IMR-90 (cell line): Measurements from ENCODE around the gene PPP1R9B. TPM values are rescaled to one million over a fixed set of nuclear protein-coding genes. Genes with fewer than 3 reads are reported as not detected.

Experiments
- ATAC-seq: fragments of 200-7000 bp; cut with Tn5 transposase; 2 replicates; pipeline ENCODE4 v1.9.1; 2020; ENCODE audit warnings: low read depth, mild to moderate bottlenecking, moderate library complexity
- BruUV-seq: library from RNA; stranded (reverse); fragments of 400-500 nt; replicated peaks from 2 replicates; lab custom pipeline; 2021; lab: Mats Ljungman, UMichigan
- CTCF ChIA-PET: fragments of 300-600 bp; formaldehyde crosslinking; extraction: SDS; loops from one replicate; lab custom pipeline; 2021; ENCODE audit warnings: antibody characterized with exemption; lab: Yijun Ruan, JAX
- POLR2A ChIA-PET: fragments of 300-600 bp; sonication (Branson Sonifier 250); formaldehyde crosslinking; loops from one replicate; lab custom pipeline; 2022; ENCODE audit warnings: antibody characterized with exemption; ENCODE audit not compliant: unreplicated experiment; lab: Charles Lee
- DNase-seq: peaks from one replicate; pipeline ENCODE4 v3.0.0; 2013
- H2AFZ ChIP-seq: replicated peaks from 2 replicates; pipeline ENCODE3; 2013; ENCODE audit warnings: low read length, mild to moderate bottlenecking; ENCODE audit not compliant: poor library complexity
- H2AK5ac ChIP-seq: 2 replicates; pipeline ENCODE4 v1.6.1; 2013; ENCODE audit warnings: low read depth, low read length, inconsistent platforms
- H2AK9ac ChIP-seq: replicated peaks from 2 replicates; pipeline ENCODE3; 2013; ENCODE audit warnings: mild to moderate bottlenecking, low read depth, low read length, moderate library complexity; ENCODE audit not compliant: poor library complexity
- H2BK120ac ChIP-seq: 2 replicates; pipeline ENCODE4 v1.6.1; 2013; ENCODE audit warnings: low read depth, low read length, inconsistent platforms
- H2BK15ac ChIP-seq: 3 replicates; pipeline ENCODE4 v1.6.1; 2013; ENCODE audit warnings: low read depth, low read length, inconsistent platforms
- H2BK20ac ChIP-seq: 2 replicates; pipeline ENCODE4 v1.6.1; 2013; ENCODE audit warnings: low read depth, mild to moderate bottlenecking, inconsistent platforms, low read length, moderate library complexity
- H2BK5ac ChIP-seq: 2 replicates; pipeline ENCODE4 v1.6.1; 2013; ENCODE audit warnings: mild to moderate bottlenecking, low read depth, low read length, inconsistent platforms; ENCODE audit not compliant: poor library complexity, severe bottlenecking
- H3K14ac ChIP-seq: replicated peaks from 2 replicates; pipeline ENCODE4 v1.6.1; 2013; ENCODE audit warnings: low read depth, low read length, inconsistent platforms
- H3K18ac ChIP-seq: 2 replicates; pipeline ENCODE4 v1.6.1; 2013; ENCODE audit warnings: low read depth, low read length, control low read depth
- H3K23ac ChIP-seq: 2 replicates; pipeline ENCODE4 v1.6.1; 2013; ENCODE audit warnings: low read depth, low read length, inconsistent platforms
- H3K27ac ChIP-seq: 2 replicates; pipeline ENCODE4 v1.5.1; 2013; ENCODE audit warnings: mild to moderate bottlenecking, control low read depth, low read length; ENCODE audit not compliant: insufficient read depth
- H3K27me3 ChIP-seq: 2 replicates; pipeline ENCODE4 v1.6.1; 2013; ENCODE audit warnings: low read length; ENCODE audit not compliant: control insufficient read depth, insufficient read depth
- H3K36me3 ChIP-seq: 2 replicates; pipeline ENCODE4 v1.6.1; 2013; ENCODE audit warnings: low read length, mixed read lengths; ENCODE audit not compliant: control insufficient read depth, insufficient read depth
- H3K4ac ChIP-seq: 2 replicates; pipeline ENCODE4 v1.6.1; 2013; ENCODE audit warnings: low read depth, low read length, inconsistent platforms
- H3K4me1 ChIP-seq: 2 replicates; pipeline ENCODE4 v1.6.1; 2013; ENCODE audit warnings: low read length, mixed read lengths; ENCODE audit not compliant: control insufficient read depth, insufficient read depth
- H3K4me2 ChIP-seq: 2 replicates; pipeline ENCODE4 v1.6.1; 2013; ENCODE audit warnings: low read depth, mild to moderate bottlenecking, control low read depth, low read length, moderate library complexity
- H3K4me3 ChIP-seq: 2 replicates; pipeline ENCODE4 v1.5.1; 2013; ENCODE audit warnings: low read depth, mild to moderate bottlenecking, control low read depth, low read length, moderate library complexity; ENCODE audit not compliant: insufficient read depth
- H3K56ac ChIP-seq: 2 replicates; pipeline ENCODE4 v1.6.1; 2013; ENCODE audit warnings: low read length, inconsistent platforms; ENCODE audit not compliant: insufficient read depth; ENCODE audit errors: extremely low read depth
- H3K79me1 ChIP-seq, 2 experiments: 2 replicates each; pipeline ENCODE4 v1.6.1; 2013; ENCODE audit warnings: low read length in 2 of 2, inconsistent platforms in 1 of 2, low read depth in 1 of 2
- H3K9ac ChIP-seq: 2 replicates; pipeline ENCODE4 v1.6.1; 2013; ENCODE audit warnings: low read depth, low read length, control low read depth
- H3K9me1 ChIP-seq: 2 replicates; pipeline ENCODE4 v1.6.1; 2013; ENCODE audit warnings: low read length, inconsistent platforms; ENCODE audit not compliant: insufficient read depth
- H3K9me3 ChIP-seq: 2 replicates; pipeline ENCODE4 v1.6.1; 2013; ENCODE audit warnings: low read length; ENCODE audit not compliant: control insufficient read depth, insufficient read depth
- H4K20me1 ChIP-seq: 2 replicates; pipeline ENCODE4 v1.6.1; 2013; ENCODE audit warnings: low read length, inconsistent platforms; ENCODE audit not compliant: insufficient read depth
- H4K5ac ChIP-seq: 2 replicates; pipeline ENCODE4 v1.6.1; 2013; ENCODE audit warnings: mild to moderate bottlenecking, low read depth, low read length, control low read depth
- H4K8ac ChIP-seq, 2 experiments: 2 replicates each; pipeline ENCODE4 v1.6.1; 2013; ENCODE audit warnings: low read depth in 2 of 2, low read length in 2 of 2, control low read depth in 1 of 2, inconsistent platforms in 1 of 2
- H4K91ac ChIP-seq: 2 replicates; pipeline ENCODE4 v1.6.1; 2013; ENCODE audit warnings: low read depth, low read length, inconsistent platforms; ENCODE audit not compliant: insufficient read depth
- MAFK ChIP-seq: IDR thresholded peaks from 2 replicates; pipeline ENCODE4 v1.6.1; 2012; ENCODE audit warnings: low read depth, low read length, improper control_type of control experiment
- RAD21 ChIP-seq: IDR thresholded peaks from 2 replicates; pipeline ENCODE4 v1.6.1; 2012; ENCODE audit warnings: low read length, improper control_type of control experiment
- SMC3 ChIP-seq: fragments of 150-350 bp; IDR thresholded peaks from 2 replicates; pipeline ENCODE4 v1.6.1; 2016; ENCODE audit warnings: low read depth, mild to moderate bottlenecking, antibody characterized with exemption, low read length, moderate library complexity
- WGBS, 2 experiments: methylation state at CpG; one replicate each; pipeline versions ENCODE4 v1.1.5 to v1.1.7; 2013; ENCODE audit warnings: missing lambda C conversion rate in 2 of 2; ENCODE audit not compliant: insufficient read length in 1 of 2; ENCODE audit errors: extremely low coverage in 2 of 2; 5-methylcytosine and 5-hydroxymethylcytosine counted together
- dilution Hi-C: fragments of 300-500 bp; cut with HindIII; formaldehyde crosslinking; loops from one replicate; pipeline ENCODE4 v1.14.3; 2018; ENCODE audit warnings: low sequenced_read_pairs; ENCODE audit not compliant: unreplicated experiment
- in situ Hi-C: fragments of 300-500 bp; cut with MboI; formaldehyde crosslinking; loops from 3 replicates; pipeline ENCODE4 v1.14.3; 2019; ENCODE audit warnings: low sequenced_read_pairs, inconsistent platforms, mixed read lengths
- intact Hi-C: fragments of 100-400 bp; cut with micrococcal nuclease; formaldehyde crosslinking; loops from 2 replicates; pipeline ENCODE4 v1.10.0; 2022
- polyA plus RNA-seq, 3 experiments: library from polyadenylated mRNA; depleted of rRNA; stranded (reverse); fragments of >200 nt; gene quantifications; 2 replicates each; pipeline ENCODE4 v1.2.3, GENCODE V29; 2012; ENCODE audit warnings: low replicate concordance in 1 of 3
- total RNA-seq: library from RNA; depleted of rRNA; stranded (reverse); fragments of >200 nt; gene quantifications from 2 replicates; pipeline ENCODE4 v1.2.3, GENCODE V29; 2012
- TF ChIP-seq, protein P1 (sequence below): conservative IDR thresholded peaks from 2 replicates; pipeline ENCODE4 v1.5.1; 2012; ENCODE audit warnings: mild to moderate bottlenecking, low read depth, low read length, improper control_type of control experiment

Gene PPP1R9B
- total and polyA plus RNA-seq, 2 of the 4 experiments (the other 2 are of a cell fraction), result 23.0 to 28.0 TPM

DNA sequence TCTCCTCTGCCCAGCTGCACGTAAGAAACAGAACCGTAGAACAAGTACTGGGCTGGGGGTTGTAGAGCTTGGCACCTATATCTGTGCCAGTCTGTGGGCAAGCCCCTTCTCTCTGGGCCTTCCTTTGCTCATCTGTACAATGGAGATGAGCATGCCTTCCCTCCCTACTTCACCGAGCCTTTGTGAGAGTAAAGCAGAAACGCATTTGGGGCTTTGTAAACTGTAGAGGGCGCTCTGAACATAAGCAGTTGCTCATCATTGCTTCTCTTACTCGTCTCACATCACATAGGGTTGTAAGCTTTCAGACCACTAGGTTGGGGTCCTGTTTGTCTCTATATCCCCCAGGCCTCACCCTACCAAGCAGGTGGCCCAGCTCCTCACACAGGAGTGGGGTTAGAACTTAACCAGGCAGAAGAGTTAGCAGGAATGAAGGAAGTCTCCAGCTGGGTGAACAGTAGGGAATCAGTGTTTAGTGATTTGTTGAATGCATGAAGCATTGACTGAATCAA lies 35.6 kb downstream of the PPP1R9B start:
- intact Hi-C loops, result loop anchor here (1.0 kb wide), 2 partner anchors 36 to 46 kb away; no protein-coding TSS in a partner anchor

More for the DNA sequence above, 35.6 kb downstream of the PPP1R9B start:
- Histone ChIP-seq H4K8ac (no peak overlapping the region), H2BK15ac (no peak overlapping the region), H3K4me2 (no peak overlapping the region), H3K36me3 (peaks cover 14% of the 10 kb centered on the region; the same call in 1 of the 2 replicates), H2BK120ac (no peak overlapping the region), H3K14ac (no peak overlapping the region), H2BK20ac (no peak overlapping the region), H3K9me1 (no peaks in the 10 kb centered on the region; the same call in 1 of the 2 replicates), H3K9ac (no peak overlapping the region), H4K5ac (no peak overlapping the region), H3K27me3 (no peaks in the 10 kb centered on the region), H3K79me1 (no peaks in the 10 kb centered on the region), H2BK5ac (no peak overlapping the region), H3K4ac (no peak overlapping the region), H3K4me1 (peaks cover 3% of the 10 kb centered on the region), H3K9me3 (no peaks in the 10 kb centered on the region), H3K56ac (no peak overlapping the region), H3K23ac (no peak overlapping the region), H2AK9ac (peak overlapping the region; percentile 18), H4K20me1 (no peaks in the 10 kb centered on the region), H4K91ac (no peak overlapping the region), H2AFZ (peak overlapping the region; percentile 37), H3K27ac (no peak overlapping the region), H2AK5ac (peak overlapping the region; percentile 38; the same call in 1 of the 2 replicates), H3K18ac (no peak overlapping the region), H3K4me3 (no peak overlapping the region)
- peak; percentile 50 for ATAC-seq
- no CpG with 5 or more reads among the region's 6 CpGs for WGBS, 2 experiments
- dilution Hi-C loops, result no loop called here
- DNase-seq, result peak; percentile 70
- in situ Hi-C loops, result no loop called here
- CTCF ChIA-PET, result interaction anchor here (0.6 to 1.9 kb wide), 3 partner anchors 9 to 183 kb away, joined by 3 to 10 read pairs (median 4); no protein-coding TSS in a partner anchor
- BruUV-seq, result no TSS peak
- POLR2A ChIA-PET, result no interaction called here
- peak; percentile 68 for TF ChIP-seq RAD21
- TF ChIP-seq, protein P1, sequence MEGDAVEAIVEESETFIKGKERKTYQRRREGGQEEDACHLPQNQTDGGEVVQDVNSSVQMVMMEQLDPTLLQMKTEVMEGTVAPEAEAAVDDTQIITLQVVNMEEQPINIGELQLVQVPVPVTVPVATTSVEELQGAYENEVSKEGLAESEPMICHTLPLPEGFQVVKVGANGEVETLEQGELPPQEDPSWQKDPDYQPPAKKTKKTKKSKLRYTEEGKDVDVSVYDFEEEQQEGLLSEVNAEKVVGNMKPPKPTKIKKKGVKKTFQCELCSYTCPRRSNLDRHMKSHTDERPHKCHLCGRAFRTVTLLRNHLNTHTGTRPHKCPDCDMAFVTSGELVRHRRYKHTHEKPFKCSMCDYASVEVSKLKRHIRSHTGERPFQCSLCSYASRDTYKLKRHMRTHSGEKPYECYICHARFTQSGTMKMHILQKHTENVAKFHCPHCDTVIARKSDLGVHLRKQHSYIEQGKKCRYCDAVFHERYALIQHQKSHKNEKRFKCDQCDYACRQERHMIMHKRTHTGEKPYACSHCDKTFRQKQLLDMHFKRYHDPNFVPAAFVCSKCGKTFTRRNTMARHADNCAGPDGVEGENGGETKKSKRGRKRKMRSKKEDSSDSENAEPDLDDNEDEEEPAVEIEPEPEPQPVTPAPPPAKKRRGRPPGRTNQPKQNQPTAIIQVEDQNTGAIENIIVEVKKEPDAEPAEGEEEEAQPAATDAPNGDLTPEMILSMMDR, result peak; percentile 64
- TF ChIP-seq SMC3, result peak; percentile 52
- no peak for TF ChIP-seq MAFK
